Measurements from ENCODE around the gene KLK1.
"Not testable (repeated sequence)": the region's sequence is repeated elsewhere in the genome, so short reads cannot be mapped to it uniquely, and the experiment has no call there.

KLK1 gene

DNA sequence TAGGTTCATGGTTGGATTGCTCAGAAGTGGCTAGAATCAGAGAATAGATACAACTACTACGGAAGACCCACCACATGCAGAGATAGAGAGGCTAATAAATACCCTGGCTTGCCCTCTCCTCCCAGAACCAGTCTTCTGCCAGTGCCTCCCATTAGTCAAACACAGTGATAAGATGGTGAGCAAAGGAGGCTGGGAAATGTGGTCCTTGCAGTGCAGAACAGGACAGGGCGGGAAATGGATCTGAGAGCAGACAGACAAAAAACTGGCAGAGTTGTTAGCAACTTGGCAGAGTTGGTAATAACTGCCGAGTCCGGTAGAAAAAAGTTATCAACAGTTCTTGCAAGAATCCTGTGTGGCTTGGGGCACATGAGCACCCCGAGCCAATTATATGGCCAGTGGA, 8.7 kb downstream of the KLK1 start:
- DNase-seq (ENCODE audit: low spot score): no peak

GRCh38 chr19:50812474-50812873, 11.1 kb downstream of the KLK1 start:
- DNase-seq (ENCODE audit: low spot score): no peak

DNA sequence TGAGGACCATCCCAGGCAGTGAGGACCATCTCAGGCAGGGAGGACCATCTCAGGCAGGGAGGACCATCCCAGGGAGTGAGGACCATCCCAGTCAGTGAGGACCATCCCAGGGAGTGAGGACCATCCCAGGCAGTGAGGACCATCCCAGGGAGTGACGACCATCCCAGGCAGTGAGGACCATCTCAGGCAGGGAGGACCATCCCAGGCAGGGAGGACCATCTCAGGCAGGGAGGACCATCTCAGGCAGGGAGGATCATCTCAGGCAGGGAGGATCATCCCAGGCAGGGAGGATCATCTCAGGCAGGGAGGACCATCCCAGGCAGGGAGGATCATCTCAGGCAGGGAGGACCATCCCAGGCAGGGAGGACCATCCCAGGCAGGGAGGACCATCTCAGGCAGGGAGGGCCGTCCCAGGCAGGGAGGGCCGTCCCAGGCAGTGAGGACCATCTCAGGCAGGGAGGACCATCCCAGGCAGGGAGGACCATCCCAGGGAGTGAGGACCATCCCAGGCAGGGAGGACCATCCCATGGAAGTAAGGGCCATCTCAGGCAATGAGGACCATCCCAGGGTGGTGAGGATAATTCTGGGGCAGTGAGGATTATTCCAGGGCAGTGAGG, 11.9 kb downstream of the KLK1 start:
- not testable (repeated sequence) for DNase-seq (ENCODE audit: low spot score)

- DNase-seq (ENCODE audit: low spot score): no peak
These were observed 14.7 kb downstream of the KLK1 start for GRCh38 chr19:50808856-50809255.

DNA sequence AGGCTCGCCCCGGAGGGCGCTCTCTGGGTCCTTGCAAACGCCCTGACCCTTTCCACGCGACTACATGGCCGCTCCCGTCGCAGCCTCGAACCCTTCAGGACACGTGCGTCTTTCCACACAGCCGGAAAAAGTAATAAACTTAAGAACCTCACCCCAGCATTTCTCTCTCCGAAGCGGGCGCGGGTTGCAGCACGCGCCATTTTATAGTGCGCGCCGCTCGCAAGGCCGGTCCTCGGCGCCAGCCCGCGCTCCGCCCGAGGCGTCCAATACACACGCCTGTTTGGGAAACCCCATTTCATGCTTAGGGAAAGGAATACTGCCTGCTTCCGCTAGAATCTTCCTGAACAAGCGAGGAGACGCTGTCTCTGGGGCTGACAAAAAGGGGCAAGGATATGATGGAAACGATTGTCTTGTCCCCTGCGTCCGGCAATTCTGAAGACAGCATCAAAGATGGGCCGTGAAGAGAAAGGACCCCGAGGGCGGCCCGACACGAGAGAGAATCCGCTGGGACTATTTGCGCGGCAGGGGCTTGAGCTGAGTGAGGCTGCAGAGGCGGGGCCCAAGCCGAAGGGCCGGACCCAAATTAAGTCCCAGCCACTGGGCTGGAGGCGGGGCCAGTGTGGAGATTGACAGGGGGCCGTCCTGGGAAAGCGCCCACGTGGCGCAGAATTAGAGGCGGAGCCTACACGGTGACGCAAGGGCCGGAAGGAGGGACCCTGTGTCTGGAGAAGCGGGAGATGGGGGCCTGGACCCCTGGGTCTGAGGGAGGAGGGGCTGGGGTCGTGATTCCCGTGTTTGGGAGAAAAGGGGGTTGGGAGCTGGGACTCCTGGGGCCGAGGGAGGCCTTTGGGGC, 18.9 kb downstream of the KLK1 start:
- peak; percentile 99 for DNase-seq (ENCODE audit: low spot score)

- DNase-seq (ENCODE audit: low spot score): peak; percentile 46
These were observed 19.8 kb downstream of the KLK1 start for GRCh38 chr19:50803633-50804419.

DNA sequence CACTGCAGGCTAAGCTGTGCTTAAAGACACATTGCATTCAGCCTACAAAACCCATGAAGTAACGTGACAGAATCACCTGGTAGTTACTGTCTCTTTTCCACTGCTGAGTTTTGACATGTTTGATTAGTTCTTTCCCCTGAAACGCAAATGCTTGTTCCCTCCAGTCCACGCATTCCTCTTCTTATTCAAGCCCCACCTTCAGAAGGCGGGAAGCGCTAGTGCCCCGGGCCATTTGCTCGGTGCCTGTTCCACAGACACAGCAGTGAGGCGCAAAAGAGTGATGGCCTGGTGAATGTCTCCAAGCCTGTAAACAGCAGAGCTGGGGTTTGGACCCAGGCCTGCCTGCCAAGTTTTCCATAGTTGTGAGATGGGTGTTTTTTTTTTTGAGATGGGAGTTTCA, 22.5 kb downstream of the KLK1 start:
- DNase-seq (ENCODE audit: low spot score): no peak

- no peak for DNase-seq (ENCODE audit: low spot score)
These were observed 24.1 kb downstream of the KLK1 start for GRCh38 chr19:50799547-50799851.

DNA sequence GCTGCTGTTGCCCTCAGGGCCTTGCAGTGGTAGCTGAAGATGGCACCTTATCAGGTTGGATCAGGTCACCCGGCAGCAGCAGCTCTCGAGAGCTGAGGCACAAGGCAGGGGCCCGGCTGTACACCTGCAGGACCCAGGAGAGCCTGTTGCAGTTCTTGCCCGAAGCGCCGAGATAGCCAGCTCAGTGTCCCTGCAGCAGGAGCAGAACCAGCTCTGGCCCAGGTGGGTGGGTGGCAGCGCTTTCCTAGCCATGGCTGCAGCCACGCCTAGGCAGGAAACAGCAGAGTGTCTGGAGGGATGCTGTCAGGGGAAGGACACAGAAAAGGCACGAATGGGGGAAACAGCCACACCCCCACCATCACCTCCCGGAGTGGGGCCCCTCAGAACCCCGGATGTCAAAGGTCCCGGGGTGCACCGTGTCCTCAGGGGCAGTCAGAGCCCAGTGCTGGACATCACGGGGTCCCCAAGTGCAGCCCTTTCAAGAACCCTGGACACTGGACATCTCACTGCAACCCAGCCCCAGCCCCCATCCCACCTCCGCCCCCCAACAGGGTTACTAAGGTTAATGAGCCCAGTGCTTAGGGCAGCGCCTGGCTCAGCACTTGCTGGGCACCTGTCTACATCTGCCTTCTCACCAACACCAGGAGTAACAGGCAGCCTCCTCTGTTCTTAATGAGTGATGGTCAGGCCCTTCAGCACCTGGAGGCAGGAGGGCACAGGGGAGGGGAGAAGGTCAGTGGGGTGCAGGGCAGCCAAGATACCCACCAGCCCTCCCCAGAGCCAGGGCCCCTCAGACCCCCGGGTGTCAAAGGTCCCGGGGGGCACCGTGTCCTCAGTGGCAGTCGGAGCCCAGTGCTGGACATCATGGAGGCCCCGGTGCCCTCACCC, 24.7 kb downstream of the KLK1 start:
- DNase-seq (ENCODE audit: low spot score): no peak

DNA sequence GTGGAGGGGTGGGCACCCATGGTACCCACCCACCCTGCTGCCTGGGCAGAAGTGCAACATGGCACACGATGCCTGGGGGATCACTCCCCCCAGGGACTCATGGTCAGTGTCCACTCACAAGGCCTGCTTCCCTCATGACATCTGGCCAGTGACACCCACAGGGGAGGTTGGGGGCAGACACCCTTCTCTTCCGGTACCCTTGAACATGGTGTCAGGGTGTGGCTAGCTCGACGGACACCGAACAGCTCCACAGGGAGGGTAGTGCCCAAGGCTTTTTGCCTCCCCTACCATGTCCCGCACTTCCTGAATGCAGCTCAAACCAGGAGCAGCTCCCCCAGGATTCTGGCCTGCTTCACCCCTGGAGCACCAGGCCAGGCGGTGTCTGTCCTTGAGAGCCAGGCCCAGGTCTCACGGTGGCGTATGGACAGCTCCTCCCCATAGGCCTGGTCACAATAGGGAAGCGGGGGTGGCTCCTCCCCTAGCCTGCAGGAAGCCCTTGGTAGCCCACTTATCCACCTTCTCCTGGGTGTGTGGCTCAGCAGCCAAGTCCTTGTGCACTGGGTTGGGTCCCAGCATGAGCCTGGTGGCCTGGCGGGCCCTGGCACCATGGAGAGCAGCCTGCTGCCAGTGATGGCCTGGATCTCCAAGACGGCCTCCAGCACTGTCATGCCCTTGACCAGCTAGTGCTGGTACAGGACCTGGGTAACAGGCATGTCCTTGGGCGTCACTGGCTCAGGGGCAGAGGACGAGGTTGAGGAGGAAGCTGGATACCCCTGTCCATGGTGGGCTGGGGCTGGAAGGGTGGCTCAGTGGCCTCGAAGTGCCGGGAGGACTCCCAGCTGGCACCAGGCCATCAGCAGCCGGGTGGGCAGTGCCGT, 25.6 kb downstream of the KLK1 start:
- no peak for DNase-seq (ENCODE audit: low spot score)

GRCh38 chr19:50797429-50797780, 26.2 kb downstream of the KLK1 start:
- no peak for DNase-seq (ENCODE audit: low spot score)

GRCh38 chr19:50796634-50797428, 26.8 kb downstream of the KLK1 start:
- no peak for DNase-seq (ENCODE audit: low spot score)

- peak; percentile 47 for DNase-seq (ENCODE audit: low spot score)
These were observed 27.4 kb downstream of the KLK1 start for GRCh38 chr19:50796128-50796633.

GRCh38 chr19:50795664-50796073, 27.9 kb downstream of the KLK1 start:
- DNase-seq (ENCODE audit: low spot score): no peak

DNA sequence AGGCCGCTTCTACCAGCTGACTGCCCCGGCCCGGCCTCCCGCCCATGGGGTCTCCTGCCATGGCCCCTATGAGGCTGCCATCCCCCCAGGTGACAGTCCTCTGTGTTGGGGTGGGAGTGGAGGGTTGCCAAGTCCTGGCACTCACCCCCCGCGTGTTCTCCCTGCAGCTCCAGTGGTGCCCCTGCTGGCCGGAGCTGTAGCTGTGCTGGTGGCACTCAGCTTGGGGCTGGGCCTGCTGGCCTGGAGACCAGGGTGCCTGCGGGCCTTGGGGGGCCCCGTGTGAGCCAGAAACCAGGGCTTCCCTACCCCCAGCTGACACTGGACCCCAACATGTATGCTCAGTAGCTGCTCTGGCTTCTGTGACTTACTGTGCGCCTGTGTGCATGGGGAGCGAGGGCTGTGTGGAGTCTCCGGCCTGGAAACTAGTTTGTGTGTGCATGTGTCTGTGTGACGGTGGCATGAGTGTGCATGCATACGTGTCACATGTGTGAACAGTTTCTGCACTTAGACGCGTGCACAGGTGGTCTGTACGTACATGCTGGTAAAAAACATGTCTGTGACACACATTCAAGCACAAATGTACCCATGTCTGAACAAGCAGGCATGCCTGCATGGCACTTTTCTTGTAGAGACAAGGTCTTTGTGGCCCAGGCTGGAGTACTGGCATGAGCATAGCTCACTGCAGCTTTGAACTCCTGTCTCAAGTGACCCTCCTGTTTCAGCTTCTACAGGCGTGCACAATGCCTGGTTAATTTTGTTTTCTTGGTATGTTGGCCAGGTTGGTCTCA, 28.5 kb downstream of the KLK1 start:
- DNase-seq (ENCODE audit: low spot score): peak; percentile 57

GRCh38 chr19:50794074-50794875, 29.3 kb downstream of the KLK1 start:
- peak; percentile 75 for DNase-seq (ENCODE audit: low spot score)

GRCh38 chr19:50793558-50794065, 30.0 kb downstream of the KLK1 start:
- DNase-seq (ENCODE audit: low spot score): no peak

Measured in NAMALWA (cell line).